Gastrocnemius medialis (tissue), 4 donors: ENCODE results near the gene THRB. TPM values are rescaled to one million over a fixed set of nuclear protein-coding genes. Genes with fewer than 3 reads are reported as not detected.
A peak's percentile ranks its signal among the peaks of the same experiment; 100 is the strongest.

ENCODE experiments used
- ATAC-seq, 2 donors: fragments of 150-250 bp; one replicate each; pipeline ENCODE4 v1.9.1; 2016
- DNase-seq, 2 donors: peaks; one replicate each; pipeline ENCODE4 v3.0.0-alpha.2; 2019
- H3K27ac ChIP-seq, 4 donors: fragments of 200-600 bp; sonication (generic); 1 replicate in 1 of 4; 2 replicates in 3 of 4; pipeline ENCODE4 v1.5.1; 2016 to 2018; ENCODE audit warnings: mild to moderate bottlenecking in 2 of 4, moderate library complexity in 1 of 4
- H3K27me3 ChIP-seq, 3 donors: fragments of 200-600 bp; sonication (generic) in 2 of 3; 1 replicate in 1 of 3; 2 replicates in 2 of 3; pipeline versions ENCODE4 v1.5.1 to v1.6.0; 2016 to 2019; ENCODE audit warnings: mild to moderate bottlenecking in 1 of 3, moderate library complexity in 1 of 3
- H3K36me3 ChIP-seq, 2 donors: fragments of 200-600 bp; sonication (generic) in 1 of 2; one replicate each; pipeline ENCODE4 v1.5.1; 2017 to 2018
- H3K4me1 ChIP-seq, 2 donors: fragments of 200-600 bp; sonication (generic) in 1 of 2; one replicate each; pipeline ENCODE4 v1.5.1; 2016 to 2017; ENCODE audit warnings: mild to moderate bottlenecking in 2 of 2
- H3K4me3 ChIP-seq, 4 donors: fragments of 200-600 bp; sonication (generic) in 3 of 4; 1 replicate in 1 of 4; 2 replicates in 3 of 4; pipeline ENCODE4 v1.5.1; 2016 to 2019; ENCODE audit warnings: mild to moderate bottlenecking in 2 of 4
- H3K9me3 ChIP-seq, 3 donors: fragments of 200-600 bp; sonication (generic) in 2 of 3; 1 replicate in 1 of 3; 2 replicates in 2 of 3; pipeline ENCODE4 v1.5.1; 2016 to 2019
- POLR2A ChIP-seq, 2 donors: fragments of 450-650 bp; IDR thresholded peaks; one replicate each; pipeline ENCODE4 v1.6.1; 2017; ENCODE audit warnings: antibody characterized with exemption in 2 of 2, mild to moderate bottlenecking in 2 of 2, moderate library complexity in 2 of 2
- in situ Hi-C, 4 donors: fragments of 200-750 bp; cut with MboI; loops; one replicate each; pipeline versions ENCODE4 v1.15.0 to v1.8.0; 2017; ENCODE audit warnings: low sequenced_read_pairs in 4 of 4
- intact Hi-C: fragments of 100-400 bp; cut with DNase I; formaldehyde crosslinking; loops from one replicate; pipeline ENCODE4 v1.15.1; 2023; ENCODE audit warnings: low total_unique reads
- total RNA-seq, 4 donors: library from RNA; depleted of rRNA; stranded (reverse); fragments of >200 nt; gene quantifications; one replicate each; pipeline versions ENCODE4 v1.1.0 to v1.2.3, GENCODE V29; 2016
- TF ChIP-seq, protein P1 (sequence below), 5 experiments: fragments of 450-650 bp in 3 of 5; fragments of 200-600 bp in 2 of 5; sonication (generic) in 2 of 5; IDR thresholded peaks in 4 of 5; conservative IDR thresholded peaks in 1 of 5; 1 replicate in 4 of 5; 2 replicates in 1 of 5; pipeline ENCODE4 v1.5.1; 2016 to 2019; ENCODE audit warnings: antibody characterized with exemption in 5 of 5, mild to moderate bottlenecking in 3 of 5, moderate library complexity in 3 of 5

THRB gene
- total RNA-seq, 4 donors from 2014 or later, result 20.1 to 60.0 (median 25.3) TPM

DNA sequence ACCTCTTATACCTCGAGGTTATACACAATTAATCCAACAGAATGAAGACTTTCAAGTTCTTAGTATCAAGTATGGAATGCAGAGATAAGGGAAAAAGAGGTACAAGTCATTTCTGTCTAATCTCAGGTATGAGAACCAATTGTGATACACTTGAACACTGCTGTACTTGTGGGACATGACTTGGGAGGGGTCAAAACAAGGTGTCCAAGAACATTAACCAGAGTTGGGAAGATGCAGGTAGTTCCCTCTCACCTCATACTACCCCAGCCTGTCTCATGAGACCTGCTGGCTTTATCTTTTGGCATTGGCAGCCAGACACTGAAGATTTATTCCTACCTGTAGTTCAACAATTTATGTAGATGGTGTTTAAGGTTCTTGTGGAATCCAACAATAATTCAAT is 339.9 kb downstream of the THRB start:
- in situ Hi-C loops (no loop called here), intact Hi-C loops (no loop called here)
- ATAC-seq (no peak), DNase-seq (no peak)
- peak overlapping the region in 2 of 4 donors; percentile 7 to 14 for H3K27ac ChIP-seq
- H3K27me3 ChIP-seq, result no peaks in the 10 kb centered on the region
- H3K4me3 ChIP-seq, result no peak overlapping the region
- TF ChIP-seq, protein P1, sequence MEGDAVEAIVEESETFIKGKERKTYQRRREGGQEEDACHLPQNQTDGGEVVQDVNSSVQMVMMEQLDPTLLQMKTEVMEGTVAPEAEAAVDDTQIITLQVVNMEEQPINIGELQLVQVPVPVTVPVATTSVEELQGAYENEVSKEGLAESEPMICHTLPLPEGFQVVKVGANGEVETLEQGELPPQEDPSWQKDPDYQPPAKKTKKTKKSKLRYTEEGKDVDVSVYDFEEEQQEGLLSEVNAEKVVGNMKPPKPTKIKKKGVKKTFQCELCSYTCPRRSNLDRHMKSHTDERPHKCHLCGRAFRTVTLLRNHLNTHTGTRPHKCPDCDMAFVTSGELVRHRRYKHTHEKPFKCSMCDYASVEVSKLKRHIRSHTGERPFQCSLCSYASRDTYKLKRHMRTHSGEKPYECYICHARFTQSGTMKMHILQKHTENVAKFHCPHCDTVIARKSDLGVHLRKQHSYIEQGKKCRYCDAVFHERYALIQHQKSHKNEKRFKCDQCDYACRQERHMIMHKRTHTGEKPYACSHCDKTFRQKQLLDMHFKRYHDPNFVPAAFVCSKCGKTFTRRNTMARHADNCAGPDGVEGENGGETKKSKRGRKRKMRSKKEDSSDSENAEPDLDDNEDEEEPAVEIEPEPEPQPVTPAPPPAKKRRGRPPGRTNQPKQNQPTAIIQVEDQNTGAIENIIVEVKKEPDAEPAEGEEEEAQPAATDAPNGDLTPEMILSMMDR (IDR thresholded peaks at IDR 0.05 in 4 of 5, conservative IDR thresholded peaks at IDR 0.05 in 1 of 5), result no peak
- no peak for TF ChIP-seq POLR2A (IDR thresholded peaks at IDR 0.05)
- no peaks in the 10 kb centered on the region for H3K9me3 ChIP-seq
- H3K36me3 ChIP-seq, result no peaks in the 10 kb centered on the region
- H3K4me1 ChIP-seq, result peaks cover 8 to 31% of the 10 kb centered on the region in 2 donors

DNA sequence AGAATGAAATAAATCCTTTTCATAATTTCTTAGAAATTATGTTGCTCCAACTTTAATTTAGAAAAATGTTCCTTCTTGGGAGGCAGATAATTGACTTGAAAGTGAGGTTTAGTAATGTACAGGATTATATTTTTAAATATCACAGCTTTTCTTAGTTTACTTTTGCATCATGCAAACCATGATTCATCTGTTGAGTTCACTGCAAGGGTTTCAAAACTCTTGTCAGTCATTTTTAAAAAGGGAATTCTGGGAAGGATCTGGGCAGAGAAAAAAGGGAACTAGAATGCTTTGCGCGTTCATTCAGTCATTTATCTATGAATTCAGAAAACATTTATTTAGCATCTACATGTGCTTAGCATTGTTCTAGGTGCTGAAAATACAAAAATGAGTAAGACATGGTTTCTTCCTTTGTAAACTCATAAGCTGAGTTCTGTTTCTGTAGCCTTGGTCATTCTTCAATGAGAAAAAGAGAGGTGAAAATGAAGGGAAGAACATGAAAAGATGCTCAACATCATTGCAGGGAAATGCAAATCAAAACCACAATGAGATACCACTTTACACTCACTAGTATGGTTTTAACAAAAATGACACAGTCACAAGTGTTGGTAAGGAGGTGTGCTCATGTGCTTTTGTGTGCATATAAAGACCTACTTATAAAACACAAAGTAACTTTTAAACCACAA is 340.5 kb downstream of the THRB start:
- H3K36me3 ChIP-seq, result no peaks in the 10 kb centered on the region
- no peak for ATAC-seq
- peaks cover 8 to 31% of the 10 kb centered on the region in 2 donors for H3K4me1 ChIP-seq
- no peaks in the 10 kb centered on the region for H3K27me3 ChIP-seq
- intact Hi-C loops, result no loop called here
- no peak for TF ChIP-seq POLR2A (IDR thresholded peaks at IDR 0.05)
- TF ChIP-seq, protein P1 (IDR thresholded peaks at IDR 0.05 in 4 of 5, conservative IDR thresholded peaks at IDR 0.05 in 1 of 5), result no peak
- DNase-seq, result no peak
- peak overlapping the region; percentile 6 to 52 (median 17) for H3K27ac ChIP-seq
- no peaks in the 10 kb centered on the region for H3K9me3 ChIP-seq
- in situ Hi-C loops, result no loop called here
- H3K4me3 ChIP-seq, result no peak overlapping the region

DNA sequence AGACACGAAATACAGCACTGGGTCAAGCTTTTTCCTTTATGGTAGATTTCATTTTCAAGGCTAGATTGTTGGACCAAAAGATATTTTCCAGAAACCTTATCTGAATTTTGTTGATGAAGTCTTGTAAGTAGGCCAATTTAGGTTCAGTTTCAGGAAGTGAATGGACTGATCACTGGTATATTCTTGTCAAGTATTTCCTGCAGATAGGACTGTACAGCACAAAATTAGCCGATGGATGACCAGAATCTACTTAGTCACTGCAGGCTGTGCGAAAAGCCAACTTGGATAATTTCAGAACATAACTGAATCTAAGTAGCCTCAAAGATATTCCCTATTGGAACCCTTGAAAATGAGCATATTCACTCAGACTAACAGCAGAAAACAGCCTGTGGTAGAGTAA is 343.1 kb downstream of the THRB start:
- H3K36me3 ChIP-seq, result no peaks in the 10 kb centered on the region
- peaks cover 12 to 28% of the 10 kb centered on the region in 2 donors for H3K4me1 ChIP-seq
- TF ChIP-seq, protein P1 (IDR thresholded peaks at IDR 0.05 in 4 of 5, conservative IDR thresholded peaks at IDR 0.05 in 1 of 5), result no peak
- no peak for TF ChIP-seq POLR2A (IDR thresholded peaks at IDR 0.05)
- H3K27ac ChIP-seq, result peak overlapping the region; percentile 6 to 46 (median 40)
- H3K9me3 ChIP-seq, result no peaks in the 10 kb centered on the region
- no peak for DNase-seq
- intact Hi-C loops, result no loop called here
- in situ Hi-C loops, result no loop called here
- no peak for ATAC-seq
- no peaks in the 10 kb centered on the region for H3K27me3 ChIP-seq
- no peak overlapping the region for H3K4me3 ChIP-seq

DNA sequence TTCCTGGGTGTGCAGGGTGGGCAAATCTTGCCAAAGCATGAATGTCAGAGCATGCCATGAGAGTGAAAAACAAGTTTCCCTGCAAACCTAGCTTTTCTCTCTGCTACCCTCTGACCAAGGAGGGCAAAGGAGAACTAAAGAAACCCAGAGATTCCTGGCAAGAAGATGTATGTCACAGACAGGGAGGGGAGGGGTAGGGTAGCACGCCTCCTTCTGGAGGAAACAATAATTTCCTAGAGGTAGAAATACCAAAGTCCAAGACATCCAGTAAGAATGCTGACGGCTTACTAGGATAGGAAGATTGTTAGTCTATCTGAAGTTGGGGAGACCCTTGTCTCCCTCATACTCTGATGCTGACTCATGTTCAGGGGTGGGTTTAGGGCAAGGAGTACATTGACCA is 345.6 kb downstream of the THRB start:
- Histone ChIP-seq H3K27me3 (no peaks in the 10 kb centered on the region), H3K4me1 (peaks cover 30 to 37% of the 10 kb centered on the region in 2 donors), H3K36me3 (no peaks in the 10 kb centered on the region), H3K4me3 (no peak overlapping the region), H3K9me3 (no peaks in the 10 kb centered on the region), H3K27ac (no peak overlapping the region)
- no peak for ATAC-seq
- no peak for DNase-seq
- intact Hi-C loops (no loop called here), in situ Hi-C loops (no loop called here)
- TF ChIP-seq, protein P1 (IDR thresholded peaks at IDR 0.05 in 4 of 5, conservative IDR thresholded peaks at IDR 0.05 in 1 of 5), result no peak
- no peak for TF ChIP-seq POLR2A (IDR thresholded peaks at IDR 0.05)
